ENCODE measurements around the gene KCND1. TPM values are rescaled to one million over a fixed set of nuclear protein-coding genes. Genes with fewer than 3 reads are reported as not detected.

Gene KCND1
- 0.32 and 0.57 TPM in 2 replicates for total RNA-seq

DNA sequence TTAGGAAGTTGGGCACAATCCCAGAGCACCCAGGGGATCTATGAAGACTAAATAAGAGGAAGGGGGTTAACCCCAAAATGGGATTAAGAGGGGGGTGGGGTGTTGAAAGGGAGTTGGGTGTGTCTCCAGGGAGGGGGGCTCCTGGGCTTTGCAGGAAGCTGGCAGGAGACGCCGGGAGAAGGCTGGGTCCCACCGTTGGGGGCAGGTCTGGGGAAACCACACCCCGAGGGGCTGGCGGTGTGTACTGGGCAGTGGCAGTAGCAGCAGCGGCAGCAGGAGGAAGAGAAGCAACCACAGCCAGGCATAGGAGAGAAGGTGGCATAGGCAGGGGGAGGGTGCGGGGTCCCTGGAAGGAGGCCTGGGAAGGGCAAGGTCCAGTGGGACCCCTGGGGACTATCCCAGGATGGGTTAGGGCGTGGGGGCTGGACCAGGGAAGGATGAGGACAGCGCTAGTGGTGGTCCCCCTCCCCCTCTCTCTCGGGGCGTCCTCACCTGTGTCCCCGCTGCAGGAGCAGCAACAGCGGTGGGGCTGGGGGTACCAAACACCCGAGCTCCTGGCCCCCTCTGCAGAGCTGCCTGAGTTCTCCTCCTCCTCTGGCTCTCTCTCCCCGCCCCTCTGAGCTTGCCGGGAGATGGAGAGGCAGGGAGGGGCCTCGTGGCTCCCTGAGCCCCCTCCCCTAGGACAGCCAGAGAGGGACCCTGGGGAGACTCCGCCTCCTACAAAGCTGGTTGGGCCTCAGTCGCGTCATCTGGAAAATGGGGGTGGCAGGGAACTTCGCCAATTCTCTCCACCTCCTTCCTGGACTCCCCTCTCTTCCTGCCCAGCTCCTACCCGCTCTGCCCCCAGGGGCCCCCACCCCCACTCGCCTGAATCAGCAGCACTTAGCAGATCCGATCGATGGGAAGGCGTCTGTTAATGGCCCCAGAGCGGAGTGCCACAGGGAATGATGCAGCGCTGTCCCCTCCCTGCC, at the start of gene KCND1:
Gene KCND1 (minus strand): TSS at position 596 of the 971 bp plus-strand sequence. CDS start 1,573 bp downstream, outside the sequence.

DNA sequence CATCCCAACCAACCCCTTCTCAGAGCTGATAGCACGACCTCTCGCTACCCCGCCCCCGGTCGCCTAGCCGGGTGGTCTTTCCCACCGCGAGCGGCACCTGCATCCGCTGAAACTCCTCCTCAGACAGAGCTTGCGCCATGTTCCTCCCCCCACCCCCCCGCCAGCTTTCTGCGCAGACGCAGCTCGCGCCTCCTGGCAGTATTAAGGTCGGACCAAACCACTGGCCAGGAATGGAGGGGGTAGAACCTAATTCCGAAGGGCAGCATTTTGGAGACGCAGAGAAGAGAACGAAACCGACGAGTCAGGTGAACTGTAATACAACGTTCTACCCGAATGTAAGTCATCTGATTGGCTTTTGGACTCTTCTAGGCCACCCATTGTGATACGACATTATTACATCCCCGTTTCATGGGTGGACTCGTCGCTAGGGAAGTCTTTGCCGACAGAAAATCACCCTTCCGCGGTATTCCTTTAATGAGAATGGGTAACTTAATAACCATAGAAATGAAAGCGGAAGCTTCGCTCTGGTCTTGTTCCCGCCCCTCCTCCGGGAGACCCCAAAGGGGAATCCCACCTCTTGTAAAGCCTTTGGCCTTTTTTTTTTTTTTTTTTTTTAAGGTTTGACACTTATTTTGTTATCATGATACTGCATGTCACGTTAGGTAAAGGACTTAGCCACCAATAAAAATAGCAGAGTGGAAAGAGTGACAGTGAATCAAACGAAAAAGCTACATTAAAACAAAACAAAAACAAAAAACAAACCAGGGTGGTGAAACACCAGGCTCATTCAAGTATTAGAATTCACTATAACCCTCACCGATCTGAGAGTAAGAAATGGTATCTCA, 30.7 kb upstream of the KCND1 start, which contains the start of gene GRIPAP1:
Gene GRIPAP1 (minus strand): TSS at position 174 of the 845 bp plus-strand sequence. CDS start 35 bp downstream, at position 139.

DNA sequence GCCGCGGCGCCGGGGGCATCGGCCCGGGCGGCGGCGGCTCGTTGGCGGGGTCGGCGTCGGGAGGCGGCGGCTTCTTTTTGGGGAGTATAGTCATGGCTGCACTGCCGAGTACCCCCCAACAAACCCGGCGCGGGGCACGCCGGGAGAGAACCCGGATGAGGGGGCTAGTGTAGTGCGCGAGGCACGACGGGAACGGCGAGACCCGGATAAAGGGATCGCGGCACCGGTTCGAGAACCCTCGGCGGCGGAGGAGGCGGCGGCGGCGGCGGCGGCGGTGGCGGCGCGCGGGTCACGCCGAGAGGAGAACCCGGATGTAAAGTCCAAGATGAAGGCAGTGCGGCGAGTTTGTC, 14.2 kb downstream of the KCND1 start, which contains the start of gene OTUD5:
Gene OTUD5 (minus strand): TSS at position 131 of the 350 bp plus-strand sequence. CDS start 37 bp downstream, at position 94.

DNA sequence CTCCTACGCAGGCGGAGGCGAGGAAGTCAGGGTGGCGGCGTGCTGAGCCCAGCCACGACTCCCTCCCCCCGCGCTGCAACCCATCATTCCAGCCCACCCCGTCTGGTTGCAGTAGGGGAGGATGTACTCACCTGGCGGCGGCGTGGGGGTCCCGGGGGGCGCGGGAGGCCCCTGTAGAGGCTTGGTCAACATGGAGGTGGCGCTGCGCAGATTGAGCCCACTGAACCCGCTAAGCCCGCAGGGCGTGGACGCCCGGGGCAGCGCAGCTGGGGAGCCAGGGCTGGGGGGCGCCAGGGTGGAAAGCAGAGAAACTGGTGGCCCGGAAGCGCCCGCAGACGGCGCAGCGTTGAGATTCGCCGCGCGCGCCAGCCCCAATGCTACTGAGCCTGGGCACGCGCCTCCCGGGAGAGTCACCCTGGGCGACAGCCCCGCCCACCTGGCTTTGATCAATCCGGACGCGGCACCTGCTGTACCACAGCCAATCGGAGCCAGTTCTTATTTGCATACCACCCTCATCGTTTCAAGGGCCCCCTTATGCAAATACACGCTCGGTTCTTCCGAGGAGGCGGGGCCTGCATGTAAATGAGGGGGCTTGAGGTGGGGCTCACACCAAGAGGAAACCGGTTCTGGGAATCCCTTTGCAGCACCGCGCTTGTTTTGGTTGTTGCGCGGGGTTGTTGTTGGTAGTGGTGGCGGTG, 52.9 kb downstream of the KCND1 start, which contains the start of gene PIM2:
Gene PIM2 (minus strand): TSS at position 382 of the 698 bp plus-strand sequence. CDS start 190 bp downstream, at position 192.

DNA sequence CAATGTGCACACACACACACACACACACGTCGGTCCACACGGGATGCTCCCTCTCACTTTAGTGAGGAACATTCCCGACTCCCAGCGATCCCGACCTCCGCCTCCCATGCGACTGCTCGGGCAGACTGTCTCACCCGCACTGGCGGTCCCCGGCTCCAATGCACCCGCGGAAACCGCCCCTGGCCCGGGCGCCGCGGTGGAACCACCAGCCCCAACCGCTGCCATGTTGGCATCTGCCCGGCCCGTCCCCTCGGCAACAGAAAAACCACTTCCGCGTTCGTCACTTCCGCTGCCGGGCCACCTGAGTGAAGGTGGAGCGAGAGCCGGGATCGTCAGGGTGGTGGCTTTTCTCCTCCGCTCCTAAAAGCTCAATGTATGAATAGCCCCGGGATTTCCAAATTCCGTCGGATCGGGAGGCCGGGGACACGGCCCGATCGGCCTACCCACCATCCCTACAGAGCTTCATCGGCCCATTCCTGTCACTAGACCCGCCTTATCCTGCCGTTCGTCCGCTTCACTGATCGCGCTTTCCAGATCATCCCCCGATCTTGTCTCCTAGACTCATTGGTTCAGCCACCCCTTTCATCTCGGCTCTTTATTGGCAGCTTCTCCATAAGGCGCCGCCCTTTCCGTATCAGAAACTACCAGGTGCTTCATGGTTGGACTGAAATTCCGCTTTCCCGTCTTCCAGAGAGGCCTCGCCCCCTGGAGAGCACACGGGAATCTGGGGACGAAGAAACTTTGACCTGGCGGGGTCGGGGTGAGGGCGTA, 60.0 kb downstream of the KCND1 start, which contains the start of gene SLC35A2:
Gene SLC35A2 (minus strand): TSS at position 235 of the 771 bp plus-strand sequence. CDS start 10 bp downstream, at position 225.

Other genes with a start within 250 kb of the KCND1 start
- not detected in 2 replicates for gene GLOD5, start 210.1 kb downstream of the KCND1 start, total RNA-seq
- not detected in 2 replicates for gene GATA1, start 185.3 kb downstream of the KCND1 start, total RNA-seq
- gene HDAC6, start 169.8 kb downstream of the KCND1 start, total RNA-seq: 24.6 and 38.4 TPM in 2 replicates
- not detected in 2 replicates for gene ERAS, start 145.3 kb downstream of the KCND1 start, total RNA-seq
- 0.31 TPM in 1 of 2 replicates, not detected in the other for gene PCSK1N, start 136.2 kb downstream of the KCND1 start, total RNA-seq
- 13.9 and 19.1 TPM in 2 replicates for gene TIMM17B, start 74.1 kb downstream of the KCND1 start, total RNA-seq
- gene PQBP1, start 73.9 kb downstream of the KCND1 start, total RNA-seq: 70.0 and 82.4 TPM in 2 replicates
- 5.7 and 14.5 TPM in 2 replicates for gene SLC35A2, start 60.2 kb downstream of the KCND1 start, total RNA-seq
- 2.8 and 4.0 TPM in 2 replicates for gene PIM2, start 52.8 kb downstream of the KCND1 start, total RNA-seq
- 21.7 and 34.9 TPM in 2 replicates for gene OTUD5, start 14.2 kb downstream of the KCND1 start, total RNA-seq
- 23.3 and 40.8 TPM in 2 replicates for gene GRIPAP1, start 30.4 kb upstream of the KCND1 start, total RNA-seq
- gene TFE3, start 71.5 kb upstream of the KCND1 start, total RNA-seq: 10.8 and 21.8 TPM in 2 replicates
- gene CCDC120, start 87.2 kb upstream of the KCND1 start, total RNA-seq: 0.49 and 1.7 TPM in 2 replicates
- 2.6 and 5.0 TPM in 2 replicates for gene PRAF2, start 102.2 kb upstream of the KCND1 start, total RNA-seq
- gene WDR45, start 108.0 kb upstream of the KCND1 start, total RNA-seq: 20.2 and 25.9 TPM in 2 replicates
- gene GPKOW, start 151.9 kb upstream of the KCND1 start, total RNA-seq: 25.3 and 27.3 TPM in 2 replicates
- 0.32 and 1.1 TPM in 2 replicates for gene MAGIX, start 190.9 kb upstream of the KCND1 start, total RNA-seq
- gene PLP2, start 200.1 kb upstream of the KCND1 start, total RNA-seq: 9.0 and 10.2 TPM in 2 replicates
- 4.0 and 9.7 TPM in 2 replicates for gene PRICKLE3, start 214.5 kb upstream of the KCND1 start, total RNA-seq
- gene SYP, start 228.3 kb upstream of the KCND1 start, total RNA-seq: 0.31 and 0.32 TPM in 2 replicates

Data from bladder microvascular endothelial cell (primary cell).